MM.1S (cell line): ENCODE results near the gene ARL17B.
A peak's percentile ranks its signal among the peaks of the same experiment; 100 is the strongest.
"Not testable (repeated sequence)": the region's sequence is repeated elsewhere in the genome, so short reads cannot be mapped to it uniquely, and the experiment has no call there.

Source experiments
- CTCF ChIP-seq: fragments of 300-600 bp; sonication (generic); IDR thresholded peaks from 2 replicates; pipeline ENCODE4 v1.5.1; 2016; ENCODE audit warnings: antibody characterized with exemption, low read length, mixed read lengths
- EZH2 ChIP-seq: fragments of 300-600 bp; sonication (generic); optimal IDR thresholded peaks from 2 replicates; pipeline ENCODE3; 2017; ENCODE audit warnings: low read depth, mild to moderate bottlenecking, antibody characterized with exemption, low read length, mixed read lengths
- EZH2phosphoT487 ChIP-seq: fragments of 300-600 bp; sonication (generic); IDR thresholded peaks from 2 replicates; pipeline ENCODE4 v1.6.1; 2018; ENCODE audit warnings: antibody characterized with exemption, low read length

- TF ChIP-seq CTCF = peak; percentile 16; the same call in 1 of the 2 replicates
- TF ChIP-seq EZH2, EZH2phosphoT487: not testable (repeated sequence)
Measured at GRCh38 chr17:46259845-46260661, 101.5 kb downstream of the ARL17B start.
